GM20000 (cell line): ENCODE data around the gene NUP54.

Experiments used
- DNase-seq: peaks from one replicate; pipeline ENCODE4 v3.0.0; 2012; ENCODE audit warnings: low spot score
- TF ChIP-seq, protein P1 (sequence below): IDR thresholded peaks from 2 replicates; pipeline ENCODE4 v1.5.1; 2012; ENCODE audit warnings: mild to moderate bottlenecking, control low read depth; ENCODE audit errors: extremely low read depth, missing control alignments

NUP54 gene

DNA sequence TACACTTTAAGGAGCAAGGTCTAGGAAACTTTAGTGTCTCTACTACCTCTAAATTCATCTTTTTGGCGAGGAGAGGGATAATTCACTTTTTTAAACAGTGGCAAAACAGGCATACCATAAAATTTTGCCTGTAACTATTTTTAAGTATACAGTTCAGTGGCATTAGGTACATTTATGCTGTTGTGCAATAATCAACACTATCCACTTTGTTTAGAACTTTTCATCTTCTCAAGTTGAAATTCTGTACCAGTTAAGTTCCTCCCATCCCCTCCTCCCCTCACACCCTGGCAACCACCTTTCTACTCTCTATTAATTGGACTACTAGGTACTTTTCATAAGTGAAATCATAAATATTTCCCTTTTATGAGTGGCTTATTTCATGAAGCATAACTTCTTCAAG, 31.4 kb downstream of the NUP54 start:
- TF ChIP-seq, protein P1, sequence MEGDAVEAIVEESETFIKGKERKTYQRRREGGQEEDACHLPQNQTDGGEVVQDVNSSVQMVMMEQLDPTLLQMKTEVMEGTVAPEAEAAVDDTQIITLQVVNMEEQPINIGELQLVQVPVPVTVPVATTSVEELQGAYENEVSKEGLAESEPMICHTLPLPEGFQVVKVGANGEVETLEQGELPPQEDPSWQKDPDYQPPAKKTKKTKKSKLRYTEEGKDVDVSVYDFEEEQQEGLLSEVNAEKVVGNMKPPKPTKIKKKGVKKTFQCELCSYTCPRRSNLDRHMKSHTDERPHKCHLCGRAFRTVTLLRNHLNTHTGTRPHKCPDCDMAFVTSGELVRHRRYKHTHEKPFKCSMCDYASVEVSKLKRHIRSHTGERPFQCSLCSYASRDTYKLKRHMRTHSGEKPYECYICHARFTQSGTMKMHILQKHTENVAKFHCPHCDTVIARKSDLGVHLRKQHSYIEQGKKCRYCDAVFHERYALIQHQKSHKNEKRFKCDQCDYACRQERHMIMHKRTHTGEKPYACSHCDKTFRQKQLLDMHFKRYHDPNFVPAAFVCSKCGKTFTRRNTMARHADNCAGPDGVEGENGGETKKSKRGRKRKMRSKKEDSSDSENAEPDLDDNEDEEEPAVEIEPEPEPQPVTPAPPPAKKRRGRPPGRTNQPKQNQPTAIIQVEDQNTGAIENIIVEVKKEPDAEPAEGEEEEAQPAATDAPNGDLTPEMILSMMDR = no peak
- no peak for DNase-seq

GRCh38 chr4:76108467-76109181, 39.6 kb downstream of the NUP54 start:
- TF ChIP-seq, protein P1 = no peak
- DNase-seq = no peak

GRCh38 chr4:76106442-76106841, 41.8 kb downstream of the NUP54 start:
- TF ChIP-seq, protein P1 = no peak
- no peak for DNase-seq

GRCh38 chr4:76105652-76106051, 42.5 kb downstream of the NUP54 start:
- no peak for DNase-seq
- TF ChIP-seq, protein P1 = no peak

GRCh38 chr4:76096076-76096475, 52.1 kb downstream of the NUP54 start:
- DNase-seq = no peak
- TF ChIP-seq, protein P1 = no peak

GRCh38 chr4:76095568-76095967, 52.6 kb downstream of the NUP54 start:
- TF ChIP-seq, protein P1 = no peak
- no peak for DNase-seq

DNA sequence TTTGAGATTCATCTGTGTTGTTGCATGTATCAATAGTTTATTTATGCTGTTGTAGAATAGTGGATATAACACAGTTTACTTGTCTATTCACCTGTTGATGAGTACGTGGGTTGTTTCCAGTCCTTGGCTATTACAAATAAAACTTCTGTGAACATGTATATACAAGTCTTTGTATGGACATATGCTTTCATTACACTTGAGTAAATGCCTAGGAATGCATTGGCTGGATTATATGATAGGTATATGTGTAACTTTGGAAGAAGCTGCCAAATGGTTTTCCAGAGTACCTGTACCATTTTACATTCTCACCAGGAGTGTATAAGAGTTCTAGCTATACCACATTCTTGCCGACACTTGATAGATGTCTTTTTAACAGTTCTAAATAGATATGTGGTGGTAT, 57.1 kb downstream of the NUP54 start:
- TF ChIP-seq, protein P1 = no peak
- DNase-seq = no peak
